Liver (tissue), 9 donors: ENCODE measurements around the gene MMP2. TPM values are rescaled to one million over a fixed set of nuclear protein-coding genes. Genes with fewer than 3 reads are reported as not detected.

ENCODE experiments used
- DNase-seq: peaks from one replicate; pipeline ENCODE4 v3.0.0-alpha.2; 2017; ENCODE audit warnings: low spot score
- H3K27ac ChIP-seq, 2 donors: one replicate each; pipeline ENCODE4 v1.7.0; 2013; ENCODE audit warnings: inconsistent platforms in 2 of 2, low read length in 2 of 2, control low read depth in 1 of 2, low read depth in 1 of 2, mild to moderate bottlenecking in 1 of 2
- H3K27me3 ChIP-seq, 4 donors: one replicate each; pipeline versions ENCODE4 v1.6.1 to v1.7.0; 2013; ENCODE audit warnings: low read length in 3 of 4, inconsistent platforms in 1 of 4, mild to moderate bottlenecking in 1 of 4, moderate library complexity in 1 of 4; ENCODE audit not compliant: control insufficient read depth in 4 of 4, insufficient read depth in 4 of 4
- H3K36me3 ChIP-seq, 4 donors: one replicate each; pipeline versions ENCODE4 v1.6.1 to v1.7.0; 2013; ENCODE audit warnings: low read length in 3 of 4, mild to moderate bottlenecking in 3 of 4, low read depth in 1 of 4, moderate library complexity in 1 of 4; ENCODE audit not compliant: control insufficient read depth in 4 of 4, insufficient read depth in 3 of 4
- H3K4me1 ChIP-seq, 4 donors: one replicate each; pipeline versions ENCODE4 v1.6.1 to v1.7.0; 2013; ENCODE audit warnings: low read length in 3 of 4, mild to moderate bottlenecking in 3 of 4, moderate library complexity in 1 of 4; ENCODE audit not compliant: control insufficient read depth in 4 of 4, insufficient read depth in 4 of 4
- H3K4me3 ChIP-seq, 3 donors: one replicate each; pipeline versions ENCODE4 v1.6.1 to v1.7.0; 2013; ENCODE audit warnings: low read length in 3 of 3, control low read depth in 1 of 3, low read depth in 1 of 3, mild to moderate bottlenecking in 1 of 3
- H3K9ac ChIP-seq, 2 donors: one replicate each; pipeline ENCODE4 v1.7.0; 2013; ENCODE audit warnings: low read length in 2 of 2, mild to moderate bottlenecking in 2 of 2, moderate library complexity in 2 of 2, control low read depth in 1 of 2, low read depth in 1 of 2
- H3K9me3 ChIP-seq, 4 donors: one replicate each; pipeline versions ENCODE4 v1.6.1 to v1.7.0; 2013; ENCODE audit warnings: low read length in 3 of 4; ENCODE audit not compliant: control insufficient read depth in 4 of 4
- ATF3 ChIP-seq: IDR thresholded peaks from 2 replicates; pipeline ENCODE4 v1.6.1; 2016; ENCODE audit warnings: antibody characterized with exemption
- CTCF ChIP-seq: fragments of 150-350 bp; IDR thresholded peaks from 2 replicates; pipeline ENCODE4 v1.5.1; 2017; ENCODE audit warnings: improper control_type of control experiment, low read depth, low read length; ENCODE audit not compliant: missing input control
- EGR1 ChIP-seq, 2 donors: IDR thresholded peaks; 2 replicates each; pipeline ENCODE4 v1.6.1; 2016 to 2018; ENCODE audit warnings: antibody characterized with exemption in 2 of 2, low read depth in 2 of 2
- FOXA1 ChIP-seq: IDR thresholded peaks from 2 replicates; pipeline ENCODE4 v1.6.1; 2016; ENCODE audit warnings: antibody characterized with exemption
- FOXA2 ChIP-seq: IDR thresholded peaks from 2 replicates; pipeline ENCODE4 v1.6.1; 2016; ENCODE audit warnings: antibody characterized with exemption
- GABPA ChIP-seq, 2 donors: IDR thresholded peaks in 1 of 2; conservative IDR thresholded peaks in 1 of 2; 2 replicates each; pipeline ENCODE4 v1.6.1; 2016; ENCODE audit warnings: antibody characterized with exemption in 2 of 2, mild to moderate bottlenecking in 1 of 2, moderate library complexity in 1 of 2
- HNF4A ChIP-seq, 2 donors: conservative IDR thresholded peaks; 2 replicates each; pipeline ENCODE4 v1.6.1; 2016; ENCODE audit warnings: antibody characterized with exemption in 2 of 2, mild to moderate bottlenecking in 2 of 2
- HNF4G ChIP-seq: IDR thresholded peaks from 2 replicates; pipeline ENCODE4 v1.6.1; 2016; ENCODE audit warnings: antibody characterized with exemption
- MAX ChIP-seq: IDR thresholded peaks from 2 replicates; pipeline ENCODE4 v1.6.1; 2016; ENCODE audit warnings: antibody characterized with exemption
- NR2F2 ChIP-seq: IDR thresholded peaks from 2 replicates; pipeline ENCODE4 v1.6.1; 2016; ENCODE audit warnings: antibody characterized with exemption
- RAD21 ChIP-seq, 2 donors: IDR thresholded peaks; 2 replicates each; pipeline ENCODE4 v1.6.1; 2016; ENCODE audit warnings: antibody characterized with exemption in 2 of 2, mild to moderate bottlenecking in 2 of 2
- REST ChIP-seq: IDR thresholded peaks from 2 replicates; pipeline ENCODE4 v1.6.1; 2016; ENCODE audit warnings: antibody characterized with exemption, mild to moderate bottlenecking
- RXRA ChIP-seq, 2 donors: IDR thresholded peaks; 2 replicates each; pipeline ENCODE4 v1.6.1; 2017 to 2018; ENCODE audit warnings: antibody characterized with exemption in 2 of 2, mild to moderate bottlenecking in 1 of 2
- SP1 ChIP-seq: IDR thresholded peaks from 2 replicates; pipeline ENCODE4 v1.6.1; 2018; ENCODE audit warnings: antibody characterized with exemption, mild to moderate bottlenecking
- TAF1 ChIP-seq: conservative IDR thresholded peaks from 2 replicates; pipeline ENCODE4 v1.6.1; 2016; ENCODE audit warnings: antibody characterized with exemption, mild to moderate bottlenecking
- YY1 ChIP-seq: IDR thresholded peaks from 2 replicates; pipeline ENCODE4 v1.6.1; 2016; ENCODE audit warnings: antibody characterized with exemption, mild to moderate bottlenecking
- ZBTB33 ChIP-seq: IDR thresholded peaks from 2 replicates; pipeline ENCODE4 v1.6.1; 2016; ENCODE audit warnings: antibody characterized with exemption
- WGBS: extraction: QIAGEN DNeasy Blood & Tissue Kit; methylation state at CpG from one replicate; pipeline ENCODE4 v1.1.7; 2013; 5-methylcytosine and 5-hydroxymethylcytosine counted together
- polyA plus RNA-seq, 2 donors: library from polyadenylated mRNA; stranded (reverse) in 1 of 2; unstranded in 1 of 2; fragments of 200-250 nt in 1 of 2; fragments of >200 nt in 1 of 2; fragmentation: Nextera tagmentation in 1 of 2; extraction: Ambion mirVana in 1 of 2; gene quantifications; one replicate each; pipeline versions ENCODE4 v1.2.1 to v1.2.3, GENCODE V29; 2013 to 2015
- total RNA-seq, 2 donors: library from RNA; depleted of rRNA; stranded (reverse); fragments of >200 nt; gene quantifications; one replicate each; pipeline ENCODE4 v1.2.3, GENCODE V29; 2014
- donor health status: healthy.
- donor health status: healthy.
- donor health status: healthy.
- donor health status: healthy.
- donor health status: healthy.

MMP2 gene
- total and polyA plus RNA-seq, 4 donors, result 2.8 to 6.3 (median 5.3) TPM

GRCh38 chr16:55508271-55508921 lies 29.4 kb downstream of the MMP2 start:
- 73% methylated on average over 9 of the region's 9 CpGs for WGBS
- H3K27me3 ChIP-seq, result no peaks in the 10 kb centered on the region
- no peak overlapping the region for H3K4me3 ChIP-seq
- H3K36me3 ChIP-seq, result no peaks in the 10 kb centered on the region
- no peak for DNase-seq
- H3K9me3 ChIP-seq, result no peaks in the 10 kb centered on the region
- peaks cover 2 to 7% (median 4%) of the 10 kb centered on the region in 4 donors for H3K4me1 ChIP-seq
- no peak overlapping the region for H3K9ac ChIP-seq
- TF ChIP-seq YY1 (no peak), HNF4A (conservative IDR thresholded peaks at IDR 0.05) (no peak), REST (no peak), EGR1 (IDR thresholded peaks at IDR 0.05; ENCODE audit: low read depth in 2 of 2) (no peak), CTCF (no peak), TAF1 (no peak), NR2F2 (no peak), MAX (no peak), RAD21 (IDR thresholded peaks at IDR 0.05) (no peak), FOXA2 (no peak), FOXA1 (no peak), SP1 (no peak), ATF3 (no peak), HNF4G (no peak), RXRA (IDR thresholded peaks at IDR 0.05) (no peak), ZBTB33 (no peak), GABPA (IDR thresholded peaks at IDR 0.05 in 1 of 2, conservative IDR thresholded peaks at IDR 0.05 in 1 of 2) (no peak)
- peak overlapping the region; percentile 7 to 46 for H3K27ac ChIP-seq
